WI38 (cell line): Measurements from ENCODE around the gene CRADD.

Experiments used
- H3K4me3 ChIP-seq: 2 replicates; pipeline ENCODE4 v1.5.1; 2011; ENCODE audit warnings: low read depth, mild to moderate bottlenecking, control low read depth, low read length
- CTCF ChIP-seq: IDR thresholded peaks from 2 replicates; pipeline ENCODE4 v1.5.1; 2012; ENCODE audit warnings: low read depth, mild to moderate bottlenecking, control low read depth, low read length

The CRADD gene

DNA sequence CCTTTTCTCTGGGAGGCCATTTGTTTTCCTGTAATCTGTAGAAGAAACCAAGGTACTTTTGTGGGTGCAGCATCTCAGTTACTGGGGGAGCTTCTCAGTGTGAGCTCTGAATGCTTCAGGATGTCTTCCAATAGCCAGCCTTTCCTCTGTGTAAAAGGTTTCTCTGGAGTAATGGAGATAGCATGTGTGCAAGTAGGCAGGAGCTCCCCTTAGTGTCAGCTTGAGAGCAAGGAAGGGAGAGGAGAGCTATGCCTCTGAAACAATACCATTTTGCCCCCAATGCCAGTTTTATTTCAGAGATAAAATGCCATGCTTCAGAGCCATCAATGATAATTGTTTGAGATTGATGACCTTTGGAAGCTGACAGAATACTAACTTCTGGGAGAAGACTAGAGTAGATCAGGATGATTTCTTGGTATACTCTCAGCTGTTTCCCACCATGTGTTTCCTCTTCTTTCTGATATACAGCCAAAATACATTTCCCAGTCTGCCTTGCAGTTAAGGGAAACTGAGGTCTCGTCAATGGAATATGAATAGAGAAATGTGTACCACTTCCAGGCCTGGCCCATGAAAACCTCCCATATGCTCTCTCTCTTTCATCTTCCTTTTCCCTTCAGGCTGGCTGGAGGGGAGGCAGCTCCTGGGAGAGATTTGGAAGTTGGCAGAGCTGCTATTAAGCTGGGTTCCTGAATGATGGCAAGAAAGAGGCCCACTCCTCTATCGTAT is 125.7 kb downstream of the CRADD start:
- 0 out of 2 replicates have a peak overlapping the region, but pooled peaks have one; percentile 6 for H3K4me3 ChIP-seq
- TF ChIP-seq CTCF = peak; percentile 17; the same call in 1 of the 2 replicates

- TF ChIP-seq CTCF = no peak
Measured at GRCh38 chr12:93803424-93803807, 126.2 kb downstream of the CRADD start.

DNA sequence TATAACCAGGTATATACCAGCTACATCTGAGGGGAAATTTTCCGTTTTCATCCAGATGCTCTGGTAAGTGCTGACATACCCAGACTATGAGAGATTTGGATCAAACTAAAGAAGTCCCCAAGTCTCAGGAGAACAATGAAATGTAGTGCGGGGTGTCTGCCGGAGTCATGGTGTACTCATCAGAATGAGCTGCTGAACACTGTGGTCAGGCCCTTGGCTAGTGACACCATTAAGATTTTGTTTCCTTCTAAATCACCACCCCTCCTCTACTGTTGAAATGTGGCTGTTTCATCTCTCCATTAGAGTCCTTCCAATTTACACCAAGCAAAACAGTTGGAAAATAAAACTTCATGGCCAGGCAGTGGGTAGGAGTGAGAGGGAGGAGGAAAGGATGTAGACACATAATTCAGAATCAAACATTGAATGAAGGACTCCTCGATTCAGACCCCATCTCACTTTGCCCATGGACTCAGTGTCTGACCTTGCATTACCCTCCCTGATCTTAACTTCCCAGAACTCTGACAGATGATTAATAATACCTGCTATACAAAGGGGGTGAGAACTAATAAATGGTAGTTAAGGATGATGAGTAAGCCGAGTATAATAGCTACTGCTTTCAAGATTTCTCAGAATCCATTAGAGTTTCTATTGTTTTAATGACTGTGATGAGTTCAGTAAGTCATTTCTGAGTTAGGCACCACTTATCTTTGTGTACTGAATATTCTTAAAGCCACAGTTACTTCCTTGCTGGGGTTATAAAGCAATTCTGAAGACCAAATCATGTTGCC is 127.4 kb downstream of the CRADD start:
- H3K4me3 ChIP-seq = no peak overlapping the region
- no peak for TF ChIP-seq CTCF

More at GRCh38 chr12:93803424-93803807, 126.2 kb downstream of the CRADD start:
- 0 out of 2 replicates have a peak overlapping the region, but pooled peaks have one; percentile 6 for H3K4me3 ChIP-seq

DNA sequence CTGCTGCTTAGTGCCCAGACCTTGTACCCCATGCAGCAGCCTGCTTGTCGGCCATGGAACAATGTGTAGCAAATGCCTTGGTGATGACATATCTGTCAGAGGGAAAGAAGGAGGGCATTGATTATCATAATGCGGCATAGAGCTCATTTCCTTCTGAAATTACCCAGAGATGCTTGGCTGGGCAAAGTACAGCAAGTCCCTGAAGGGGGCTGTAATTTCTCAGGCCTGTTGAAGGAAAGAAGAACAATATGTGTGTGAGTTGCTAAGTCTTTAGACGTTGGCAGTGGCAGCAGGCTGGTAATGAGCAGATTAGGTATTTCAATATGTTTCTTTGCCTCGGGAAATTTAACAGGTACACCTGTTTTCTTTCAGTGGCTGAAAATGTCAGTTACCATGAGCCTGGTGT is 128.6 kb downstream of the CRADD start:
- no peak overlapping the region for H3K4me3 ChIP-seq
- TF ChIP-seq CTCF = no peak

GRCh38 chr12:93807354-93807753 is 130.2 kb downstream of the CRADD start:
- TF ChIP-seq CTCF = no peak
- no peak overlapping the region for H3K4me3 ChIP-seq

DNA sequence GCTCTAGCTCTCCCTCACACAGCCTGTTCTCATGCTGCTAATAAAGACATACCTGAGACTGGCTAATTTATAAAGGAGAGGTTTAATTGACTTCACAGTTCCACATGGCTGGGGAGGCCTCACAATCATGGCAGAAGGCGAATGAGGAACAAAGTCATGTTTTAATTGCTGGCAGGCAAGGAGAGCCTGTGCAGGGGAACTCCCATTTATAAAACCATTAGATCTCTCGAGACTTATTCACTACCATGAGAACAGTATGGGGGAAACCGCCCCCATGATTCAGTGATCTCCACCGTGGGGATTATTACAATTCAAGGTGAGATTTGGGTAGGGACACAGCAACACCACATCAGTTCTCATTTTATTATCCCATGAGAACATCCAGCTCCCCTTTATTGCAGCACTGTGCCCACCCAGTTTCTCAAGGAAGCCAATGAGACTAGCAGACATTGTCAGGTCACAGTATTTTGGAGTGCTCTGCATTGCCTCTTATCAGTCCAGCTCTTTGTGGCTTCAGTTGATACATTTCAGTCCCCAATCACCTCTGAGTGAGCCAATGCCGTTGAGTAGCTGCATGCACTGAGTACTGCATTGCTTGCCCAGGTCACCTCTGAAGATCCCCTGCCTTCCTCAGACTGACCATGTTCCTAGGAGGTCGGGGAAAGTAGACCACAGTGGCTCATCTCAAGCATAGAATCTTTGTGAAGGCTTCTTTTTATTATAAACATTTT is 131.2 kb downstream of the CRADD start:
- no peak for TF ChIP-seq CTCF
- H3K4me3 ChIP-seq = no peak overlapping the region
